ENCODE results near the gene IL10RB.
"Not testable (repeated sequence)": the region's sequence is repeated elsewhere in the genome, so short reads cannot be mapped to it uniquely, and the experiment has no call there.

IL10RB gene

DNA sequence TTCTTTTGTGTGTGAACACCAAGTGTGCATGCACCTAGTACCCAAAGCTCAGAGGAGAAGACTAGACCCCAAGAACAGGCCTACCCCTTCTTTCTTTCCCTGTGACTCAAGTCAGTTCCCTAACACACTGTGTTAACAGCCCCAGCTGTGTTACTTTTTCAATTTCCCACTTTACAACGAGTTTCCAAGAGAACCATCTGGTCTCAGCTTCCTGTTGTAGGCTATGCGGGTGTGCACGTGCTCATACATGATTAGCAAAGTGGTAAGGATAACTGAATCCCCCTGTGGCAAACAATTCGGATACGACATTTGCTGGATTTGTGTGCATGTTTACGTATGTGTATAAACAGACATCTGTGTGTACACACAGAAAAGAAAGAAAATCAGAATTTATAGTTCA lies 18.6 kb upstream of the IL10RB start:
- H3K4me3 ChIP-seq (replicated peaks; ENCODE audit: low read depth, low read length), result no peak overlapping the region
- TF ChIP-seq, protein P1, sequence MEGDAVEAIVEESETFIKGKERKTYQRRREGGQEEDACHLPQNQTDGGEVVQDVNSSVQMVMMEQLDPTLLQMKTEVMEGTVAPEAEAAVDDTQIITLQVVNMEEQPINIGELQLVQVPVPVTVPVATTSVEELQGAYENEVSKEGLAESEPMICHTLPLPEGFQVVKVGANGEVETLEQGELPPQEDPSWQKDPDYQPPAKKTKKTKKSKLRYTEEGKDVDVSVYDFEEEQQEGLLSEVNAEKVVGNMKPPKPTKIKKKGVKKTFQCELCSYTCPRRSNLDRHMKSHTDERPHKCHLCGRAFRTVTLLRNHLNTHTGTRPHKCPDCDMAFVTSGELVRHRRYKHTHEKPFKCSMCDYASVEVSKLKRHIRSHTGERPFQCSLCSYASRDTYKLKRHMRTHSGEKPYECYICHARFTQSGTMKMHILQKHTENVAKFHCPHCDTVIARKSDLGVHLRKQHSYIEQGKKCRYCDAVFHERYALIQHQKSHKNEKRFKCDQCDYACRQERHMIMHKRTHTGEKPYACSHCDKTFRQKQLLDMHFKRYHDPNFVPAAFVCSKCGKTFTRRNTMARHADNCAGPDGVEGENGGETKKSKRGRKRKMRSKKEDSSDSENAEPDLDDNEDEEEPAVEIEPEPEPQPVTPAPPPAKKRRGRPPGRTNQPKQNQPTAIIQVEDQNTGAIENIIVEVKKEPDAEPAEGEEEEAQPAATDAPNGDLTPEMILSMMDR (IDR thresholded peaks at IDR 0.05; ENCODE audit: low read depth, low read length, missing control alignments), result no peak
- DNase-seq (ENCODE audit: extremely low read depth, low read depth), result no peak

DNA sequence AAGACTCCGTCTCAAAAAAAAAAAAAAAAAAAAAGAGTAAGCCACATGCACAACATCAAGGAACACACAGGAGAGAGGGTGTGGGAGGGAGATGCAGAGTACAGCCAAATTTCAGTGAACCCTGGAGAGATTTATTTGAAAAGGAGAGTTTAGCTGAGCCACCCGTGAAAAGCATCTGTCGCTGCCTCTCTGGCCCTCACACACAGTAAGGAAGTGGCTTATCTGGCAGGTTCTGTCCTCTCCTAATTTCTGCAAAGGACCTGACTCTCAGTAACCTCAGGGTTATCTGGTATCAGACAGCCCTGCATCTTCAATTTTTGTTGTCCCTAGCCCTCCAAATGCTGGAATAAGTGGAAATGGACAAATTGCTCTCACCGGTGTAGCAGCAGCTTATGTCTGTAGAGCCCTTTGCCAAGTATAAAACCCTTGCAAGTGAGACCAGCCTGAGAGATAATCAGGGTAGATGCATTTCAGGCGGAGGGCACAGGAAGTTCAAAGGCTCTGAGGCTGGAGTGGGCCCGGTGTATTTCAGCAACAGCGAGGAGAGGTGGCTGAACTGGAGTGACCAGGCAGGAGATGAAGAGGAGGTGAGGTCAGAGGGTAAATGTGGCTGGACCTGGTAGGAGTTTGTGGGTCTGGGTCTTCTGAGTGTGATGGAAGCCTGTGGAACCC lies 16.7 kb upstream of the IL10RB start:
- DNase-seq (ENCODE audit: extremely low read depth, low read depth), result no peak
- TF ChIP-seq, protein P1 (IDR thresholded peaks at IDR 0.05; ENCODE audit: low read depth, low read length, missing control alignments), result no peak

DNA sequence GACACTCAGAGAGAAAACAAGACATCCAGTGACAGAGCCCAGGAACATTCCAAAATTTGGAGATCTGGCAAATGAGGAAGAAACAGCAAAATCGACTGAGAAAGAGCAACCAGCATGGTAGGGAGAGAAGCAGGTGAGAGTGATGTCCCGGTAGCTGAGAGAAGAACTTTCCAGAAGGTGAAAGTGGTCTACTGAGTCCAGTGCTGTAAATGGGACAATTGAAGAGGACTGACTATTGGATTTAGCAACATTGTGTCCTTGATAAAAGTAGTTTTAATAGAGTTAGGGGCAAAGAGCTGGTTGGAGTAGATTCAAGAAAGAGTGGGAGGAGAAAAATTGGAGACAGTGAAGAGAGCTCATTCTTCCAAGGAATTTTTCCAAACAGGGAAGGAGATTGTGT lies 15.0 kb upstream of the IL10RB start:
- TF ChIP-seq, protein P1 (IDR thresholded peaks at IDR 0.05; ENCODE audit: low read depth, low read length, missing control alignments), result no peak
- DNase-seq (ENCODE audit: extremely low read depth, low read depth), result no peak
- no peak overlapping the region for H3K4me3 ChIP-seq (replicated peaks; ENCODE audit: low read depth, low read length)

More for the DNA sequence above, 16.7 kb upstream of the IL10RB start:
- no peak overlapping the region for H3K4me3 ChIP-seq (replicated peaks; ENCODE audit: low read depth, low read length)

DNA sequence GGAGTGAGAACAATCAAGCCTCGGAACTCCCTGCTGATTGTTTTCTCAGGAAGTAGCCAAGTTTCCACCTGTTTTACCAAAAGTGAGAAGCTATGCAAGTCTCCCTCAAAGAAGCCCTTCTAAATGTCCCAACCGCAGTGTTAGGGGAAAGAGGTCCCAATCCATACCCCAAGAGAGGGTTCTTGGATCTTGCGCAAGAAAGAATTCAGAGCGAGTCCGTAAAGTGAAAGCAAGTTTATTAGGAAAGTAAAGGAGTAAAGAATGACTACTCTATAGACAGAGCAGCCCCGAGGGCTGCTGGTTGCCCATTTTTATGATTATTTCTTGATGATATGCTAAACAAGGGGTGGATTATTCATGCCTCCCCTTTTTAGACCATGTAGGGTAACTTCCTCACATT lies 12.8 kb upstream of the IL10RB start:
- not testable (repeated sequence) for DNase-seq (ENCODE audit: extremely low read depth, low read depth); H3K4me3 ChIP-seq (replicated peaks; ENCODE audit: low read depth, low read length)

DNA sequence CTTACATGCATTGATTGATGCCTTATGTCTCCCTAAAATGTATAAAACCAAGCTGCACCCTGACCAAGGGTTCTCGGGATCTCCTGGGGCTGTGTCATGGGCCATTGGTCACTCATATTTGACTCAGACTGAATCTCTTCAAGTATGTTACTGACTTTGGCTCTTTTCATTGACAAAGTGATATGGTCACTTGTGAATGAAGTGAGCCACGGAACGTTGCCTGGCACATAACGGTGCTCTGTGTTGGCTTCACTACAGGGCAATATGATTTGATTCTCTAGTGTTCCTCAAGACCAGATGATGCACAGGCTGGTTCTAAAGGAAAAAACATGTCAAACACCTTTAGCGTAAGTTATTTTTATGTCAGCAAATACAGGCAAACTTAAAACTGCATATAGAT lies 11.4 kb upstream of the IL10RB start:
- TF ChIP-seq, protein P1 (IDR thresholded peaks at IDR 0.05; ENCODE audit: low read depth, low read length, missing control alignments), result no peak
- no peak for DNase-seq (ENCODE audit: extremely low read depth, low read depth)
- no peak overlapping the region for H3K4me3 ChIP-seq (replicated peaks; ENCODE audit: low read depth, low read length)

DNA sequence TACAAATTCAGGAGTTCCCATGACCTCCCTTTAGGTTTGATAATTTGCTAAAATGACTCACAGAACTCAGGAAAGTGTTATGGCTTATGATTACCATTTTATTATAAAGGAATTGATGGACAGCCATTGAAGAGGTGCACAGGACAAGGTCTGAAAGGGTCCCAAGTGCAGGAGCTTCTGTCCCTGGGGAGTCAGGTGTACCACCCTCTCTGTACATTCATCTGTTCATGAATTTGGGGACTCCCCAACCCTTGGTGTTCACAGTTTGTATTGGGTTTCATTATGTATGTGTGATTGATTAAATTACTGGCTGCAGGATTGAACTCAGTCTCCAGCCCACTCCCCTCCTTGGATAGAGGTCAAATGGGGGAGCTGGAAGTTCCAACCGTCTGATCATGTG lies 10.8 kb upstream of the IL10RB start:
- TF ChIP-seq, protein P1 (IDR thresholded peaks at IDR 0.05; ENCODE audit: low read depth, low read length, missing control alignments), result no peak
- no peak overlapping the region for H3K4me3 ChIP-seq (replicated peaks; ENCODE audit: low read depth, low read length)
- no peak for DNase-seq (ENCODE audit: extremely low read depth, low read depth)

DNA sequence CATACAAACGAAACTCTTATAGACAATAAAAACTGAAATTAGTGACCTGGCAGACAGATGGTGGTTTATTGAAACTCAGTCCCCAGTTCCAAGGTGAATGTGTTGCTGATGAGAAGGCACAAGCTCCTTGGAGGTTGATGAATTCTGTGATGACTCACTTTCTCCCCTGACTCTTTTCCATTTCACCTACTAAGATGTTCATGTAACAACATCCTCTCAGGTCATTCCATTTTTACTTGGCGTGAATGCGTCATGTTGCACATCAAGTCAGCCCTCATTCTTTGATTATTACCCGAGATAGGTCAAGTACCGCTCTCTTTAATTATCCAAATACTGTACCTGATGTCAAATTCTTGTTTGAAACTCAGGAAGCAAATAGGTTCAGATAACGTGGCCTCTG lies 10.1 kb upstream of the IL10RB start:
- TF ChIP-seq, protein P1 (IDR thresholded peaks at IDR 0.05; ENCODE audit: low read depth, low read length, missing control alignments), result no peak
- H3K4me3 ChIP-seq (replicated peaks; ENCODE audit: low read depth, low read length), result no peak overlapping the region
- DNase-seq (ENCODE audit: extremely low read depth, low read depth), result no peak
